Esophagus (tissue), 2 donors: ENCODE data around the gene GNLY. TPM values are rescaled to one million over a fixed set of nuclear protein-coding genes. Genes with fewer than 3 reads are reported as not detected.

Experiments used
- H3K27ac ChIP-seq, 2 donors: one replicate each; pipeline ENCODE4 v1.5.1; 2013; ENCODE audit warnings: low read depth in 2 of 2, mild to moderate bottlenecking in 2 of 2, inconsistent platforms in 1 of 2, low read length in 1 of 2, moderate library complexity in 1 of 2
- H3K27me3 ChIP-seq, 2 donors: one replicate each; pipeline ENCODE4 v1.6.1; 2013; ENCODE audit warnings: low read length in 2 of 2, control low read depth in 1 of 2, mild to moderate bottlenecking in 1 of 2; ENCODE audit not compliant: insufficient read depth in 2 of 2, control insufficient read depth in 1 of 2
- H3K36me3 ChIP-seq, 2 donors: one replicate each; pipeline ENCODE4 v1.6.1; 2013; ENCODE audit warnings: low read length in 1 of 2; ENCODE audit not compliant: control insufficient read depth in 2 of 2, insufficient read depth in 2 of 2
- H3K4me1 ChIP-seq, 2 donors: one replicate each; pipeline ENCODE4 v1.6.1; 2013; ENCODE audit warnings: low read length in 1 of 2; ENCODE audit not compliant: control insufficient read depth in 2 of 2, insufficient read depth in 2 of 2
- H3K4me3 ChIP-seq, 2 donors: one replicate each; pipeline ENCODE4 v1.5.1; 2013; ENCODE audit warnings: low read length in 2 of 2, mild to moderate bottlenecking in 2 of 2, low read depth in 1 of 2, moderate library complexity in 1 of 2
- H3K9me3 ChIP-seq, 2 donors: one replicate each; pipeline ENCODE4 v1.6.1; 2013; ENCODE audit warnings: mild to moderate bottlenecking in 2 of 2, low read depth in 1 of 2, low read length in 1 of 2, moderate library complexity in 1 of 2; ENCODE audit not compliant: control insufficient read depth in 2 of 2, insufficient read depth in 1 of 2
- WGBS, 2 donors: extraction: QIAGEN DNeasy Blood & Tissue Kit; methylation state at CpG; one replicate each; pipeline ENCODE4 v1.1.7; 2013; 5-methylcytosine and 5-hydroxymethylcytosine counted together
- polyA plus RNA-seq, 2 donors: library from polyadenylated mRNA; stranded (reverse); fragments of 200-250 nt; gene quantifications; one replicate each; pipeline ENCODE4 v1.2.3, GENCODE V29; 2013
- donor health status: healthy with polysubstance abuse.
- donor health status: Bipolar disorder and iron deficiency.

Gene GNLY
- polyA plus RNA-seq, 2 donors, result 1.2 to 1.7 TPM

- peak overlapping the region in 1 of 2 donors; percentile 19 for H3K27ac ChIP-seq
These were observed 12.8 kb upstream of the GNLY start for GRCh38 chr2:85681372-85681763.

GRCh38 chr2:85681776-85682175 lies 12.4 kb upstream of the GNLY start:
- H3K9me3 ChIP-seq, result no peaks in the 10 kb centered on the region
- no peak overlapping the region for H3K27ac ChIP-seq

More at GRCh38 chr2:85681372-85681763, 12.8 kb upstream of the GNLY start:
- Histone ChIP-seq H3K36me3 (no peaks in the 10 kb centered on the region), H3K27me3 (no peaks in the 10 kb centered on the region), H3K9me3 (no peaks in the 10 kb centered on the region), H3K4me1 (peaks cover 0 to 2% of the 10 kb centered on the region in 2 donors), H3K4me3 (no peak overlapping the region)
- 74 to 76% methylated on average over 5 of the region's 5 CpGs for WGBS, 2 donors

GRCh38 chr2:85682378-85682777 lies 11.8 kb upstream of the GNLY start:
- H3K27me3 ChIP-seq, result no peaks in the 10 kb centered on the region
- 93 to 96% methylated on average over 5 of the region's 5 CpGs for WGBS, 2 donors
- no peaks in the 10 kb centered on the region for H3K36me3 ChIP-seq
- H3K9me3 ChIP-seq, result no peaks in the 10 kb centered on the region
- no peak overlapping the region for H3K4me3 ChIP-seq
- H3K27ac ChIP-seq, result no peak overlapping the region
- H3K4me1 ChIP-seq, result peaks cover 0 to 2% of the 10 kb centered on the region in 2 donors

More at GRCh38 chr2:85681776-85682175, 12.4 kb upstream of the GNLY start:
- Histone ChIP-seq H3K36me3 (no peaks in the 10 kb centered on the region), H3K27me3 (no peaks in the 10 kb centered on the region), H3K4me1 (peaks cover 0 to 2% of the 10 kb centered on the region in 2 donors), H3K4me3 (no peak overlapping the region)
- WGBS, 2 donors, result 88 to 100% methylated on average over 1 of the region's 1 CpG

GRCh38 chr2:85684380-85684779 lies 9.8 kb upstream of the GNLY start:
- H3K4me1 ChIP-seq, result peaks cover 0 to under 1% of the 10 kb centered on the region in 2 donors
- H3K36me3 ChIP-seq, result no peaks in the 10 kb centered on the region
- no peak overlapping the region for H3K27ac ChIP-seq
- WGBS, 2 donors, result 93% methylated on average over 4 of the region's 4 CpGs
- H3K4me3 ChIP-seq, result no peak overlapping the region
- H3K9me3 ChIP-seq, result no peaks in the 10 kb centered on the region
- no peaks in the 10 kb centered on the region for H3K27me3 ChIP-seq

GRCh38 chr2:85684806-85685205 lies 9.4 kb upstream of the GNLY start:
- WGBS, 2 donors, result 76 to 82% methylated on average over 4 of the region's 4 CpGs
- Histone ChIP-seq H3K27me3 (no peaks in the 10 kb centered on the region), H3K4me1 (no peaks in the 10 kb centered on the region), H3K36me3 (no peaks in the 10 kb centered on the region), H3K27ac (no peak overlapping the region), H3K9me3 (no peaks in the 10 kb centered on the region), H3K4me3 (no peak overlapping the region)

GRCh38 chr2:85690932-85691331 lies 3.2 kb upstream of the GNLY start:
- Histone ChIP-seq H3K4me3 (no peak overlapping the region), H3K4me1 (no peaks in the 10 kb centered on the region), H3K9me3 (no peaks in the 10 kb centered on the region), H3K36me3 (no peaks in the 10 kb centered on the region), H3K27me3 (no peaks in the 10 kb centered on the region), H3K27ac (no peak overlapping the region)
- WGBS, 2 donors, result 82 to 86% methylated on average over 4 of the region's 4 CpGs

- Histone ChIP-seq H3K27ac (no peak overlapping the region), H3K36me3 (no peaks in the 10 kb centered on the region), H3K27me3 (no peaks in the 10 kb centered on the region), H3K4me3 (no peak overlapping the region), H3K9me3 (no peaks in the 10 kb centered on the region), H3K4me1 (no peaks in the 10 kb centered on the region)
- 84 to 88% methylated on average over 5 of the region's 5 CpGs for WGBS, 2 donors
These were observed 2.0 kb upstream of the GNLY start for GRCh38 chr2:85692039-85692645.

- Histone ChIP-seq H3K4me3 (no peak overlapping the region), H3K9me3 (no peaks in the 10 kb centered on the region), H3K4me1 (no peaks in the 10 kb centered on the region), H3K27me3 (no peaks in the 10 kb centered on the region), H3K27ac (no peak overlapping the region), H3K36me3 (no peaks in the 10 kb centered on the region)
- 86 to 94% methylated on average over 11 of the region's 11 CpGs for WGBS, 2 donors
These were observed 963 bp downstream of the GNLY start for GRCh38 chr2:85695121-85695520.

- WGBS, 2 donors, result 90% methylated on average over 12 of the region's 12 CpGs
- Histone ChIP-seq H3K4me1 (no peaks in the 10 kb centered on the region), H3K4me3 (no peak overlapping the region), H3K9me3 (no peaks in the 10 kb centered on the region), H3K27ac (no peak overlapping the region), H3K36me3 (no peaks in the 10 kb centered on the region), H3K27me3 (no peaks in the 10 kb centered on the region)
These were observed 1.8 kb downstream of the GNLY start for GRCh38 chr2:85695691-85696668.
